GM21723 (cell line): Measurements from ENCODE around the gene AOPEP.

Source experiments
- ATAC-seq: cut with Tn5 transposase; IDR thresholded peaks from one replicate; pipeline ENCODE4 v1.9.1; 2021; ENCODE audit warnings: mild to moderate bottlenecking, moderate library complexity; ENCODE audit not compliant: unreplicated experiment

AOPEP gene

GRCh38 chr9:94717761-94718160 is 8.7 kb upstream of the AOPEP start:
- no peak for ATAC-seq

- no peak for ATAC-seq
Observed at GRCh38 chr9:94718936-94719335, 7.6 kb upstream of the AOPEP start.

- ATAC-seq = no peak
Observed at GRCh38 chr9:94719878-94720277, 6.6 kb upstream of the AOPEP start.

GRCh38 chr9:94720846-94721549 is 5.5 kb upstream of the AOPEP start:
- no peak for ATAC-seq

- ATAC-seq = no peak
Observed at GRCh38 chr9:94721754-94722153, 4.7 kb upstream of the AOPEP start.

GRCh38 chr9:94725293-94725692 is 1.2 kb upstream of the AOPEP start:
- ATAC-seq = no peak

- ATAC-seq = no peak
Observed at GRCh38 chr9:94728719-94729118, 2.2 kb downstream of the AOPEP start.

- no peak for ATAC-seq
Observed at GRCh38 chr9:94729199-94729598, 2.7 kb downstream of the AOPEP start.

- no peak for ATAC-seq
Observed at GRCh38 chr9:94734054-94734754, 7.7 kb downstream of the AOPEP start.

GRCh38 chr9:94736759-94737158 is 10.3 kb downstream of the AOPEP start:
- ATAC-seq = no peak

- no peak for ATAC-seq
Observed at GRCh38 chr9:94740145-94740840, 13.8 kb downstream of the AOPEP start.

GRCh38 chr9:94741866-94742265 is 15.4 kb downstream of the AOPEP start:
- ATAC-seq = no peak

GRCh38 chr9:94743035-94743954 is 16.8 kb downstream of the AOPEP start:
- ATAC-seq = no peak

GRCh38 chr9:94745806-94746540 is 19.5 kb downstream of the AOPEP start:
- no peak for ATAC-seq

- ATAC-seq = no peak
Observed at GRCh38 chr9:94746541-94747370, 20.3 kb downstream of the AOPEP start.

GRCh38 chr9:94754976-94755475 is 28.5 kb downstream of the AOPEP start:
- ATAC-seq = no peak

- no peak for ATAC-seq
Observed at GRCh38 chr9:94757158-94757557, 30.7 kb downstream of the AOPEP start.

GRCh38 chr9:94758031-94758430 is 31.5 kb downstream of the AOPEP start:
- no peak for ATAC-seq

- no peak for ATAC-seq
Observed at GRCh38 chr9:94758880-94759279, 32.4 kb downstream of the AOPEP start.
